ENCODE data around the gene TCERG1L. TPM values are rescaled to one million over a fixed set of nuclear protein-coding genes. Genes with fewer than 3 reads are reported as not detected.
"Not testable (repeated sequence)": the region's sequence is repeated elsewhere in the genome, so short reads cannot be mapped to it uniquely, and the experiment has no call there.

Gene TCERG1L
- total RNA-seq, 2 experiments from 2014 or later = not detected

DNA sequence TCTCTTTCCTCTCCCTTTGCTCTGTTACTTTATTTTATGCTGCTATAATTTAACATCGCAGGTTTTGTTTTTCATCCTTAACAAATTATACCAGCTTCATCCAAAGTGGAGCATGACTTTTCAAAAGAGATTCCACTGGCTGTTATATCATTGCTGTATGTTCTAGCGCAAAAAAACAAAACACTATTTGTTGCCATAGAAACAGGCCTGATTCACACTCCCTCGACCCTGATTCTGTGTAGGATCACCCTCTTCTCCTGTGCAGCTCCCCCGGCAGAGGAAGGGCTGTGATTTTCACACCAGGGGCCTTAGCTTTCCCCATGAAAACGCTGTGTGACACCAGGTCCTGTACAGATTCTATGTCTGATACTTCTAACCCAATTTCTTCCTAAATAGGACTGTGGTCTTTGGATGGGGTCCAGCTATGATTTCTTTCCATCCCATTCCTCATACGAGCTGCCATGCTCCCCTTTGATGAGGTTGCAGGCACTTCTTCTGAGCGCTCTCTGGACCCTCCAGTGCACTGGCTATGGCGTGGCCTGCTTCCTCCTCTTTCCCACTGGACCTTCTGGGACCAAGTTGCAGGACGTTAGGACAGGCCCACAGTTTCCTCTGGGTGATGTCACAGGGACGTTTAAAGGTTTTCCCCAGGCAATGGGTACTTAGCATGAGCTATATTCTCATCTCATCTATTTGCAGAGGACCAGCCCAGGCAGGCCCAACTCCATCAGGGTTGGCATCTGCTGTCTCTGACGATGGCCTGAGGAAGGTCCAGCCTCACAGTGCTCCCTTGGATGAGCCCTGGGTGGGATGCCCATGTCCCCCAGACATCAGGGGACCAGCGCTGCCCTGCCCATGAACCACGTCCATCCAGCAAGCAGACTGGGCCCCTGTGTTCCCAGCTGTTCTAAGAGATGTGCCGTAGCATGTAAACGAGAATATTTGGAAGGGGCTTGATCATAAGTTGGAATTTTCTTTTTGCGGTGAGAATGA is 210.8 kb downstream of the TCERG1L start:
- H3K27me3 Mint-ChIP-seq; H3K27ac Mint-ChIP-seq; H3K9me3 Mint-ChIP-seq; H3K36me3 Mint-ChIP-seq (ENCODE audit: low read depth); POLR2A ChIA-PET; DNase-seq; CTCF ChIA-PET; H3K4me1 Mint-ChIP-seq; H3K4me3 Mint-ChIP-seq: not testable (repeated sequence)

- H3K9me3 Mint-ChIP-seq = no peaks in the 10 kb centered on the region
- no peaks in the 10 kb centered on the region for H3K4me1 Mint-ChIP-seq
- no peaks in the 10 kb centered on the region for H3K27me3 Mint-ChIP-seq
- no peak overlapping the region for H3K4me3 Mint-ChIP-seq
- DNase-seq = no peak
- H3K27ac Mint-ChIP-seq = no peak overlapping the region
- ChIA-PET CTCF (no interaction called here), POLR2A (no interaction called here)
- no peaks in the 10 kb centered on the region for H3K36me3 Mint-ChIP-seq (ENCODE audit: low read depth)
Measured at GRCh38 chr10:131099028-131099726, 212.3 kb downstream of the TCERG1L start.

DNA sequence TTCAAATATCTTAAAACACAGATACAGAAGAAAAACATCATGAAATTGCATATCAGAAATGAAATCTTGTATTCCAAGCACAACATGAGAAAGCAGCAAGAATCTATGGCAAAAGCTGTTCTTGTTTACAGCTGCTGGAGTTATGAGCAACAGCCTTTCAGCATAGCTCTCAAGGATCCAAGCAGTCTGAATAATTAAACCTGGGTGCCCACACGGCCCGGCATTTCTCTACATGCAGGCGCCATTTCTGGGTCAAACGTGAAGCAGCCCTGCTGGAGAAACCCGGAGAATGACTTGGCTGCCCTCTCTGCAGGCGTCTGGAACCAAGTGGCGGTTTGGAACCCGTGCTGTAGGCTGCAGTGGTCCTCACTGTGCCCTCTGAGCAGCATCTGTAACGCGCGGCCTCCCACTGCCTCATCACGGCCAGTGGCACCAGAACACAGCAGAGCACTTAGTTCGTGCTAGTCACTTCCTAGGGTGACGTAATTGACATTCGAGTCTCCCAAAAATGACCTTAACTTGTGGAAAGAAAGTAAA is 213.0 kb downstream of the TCERG1L start:
- DNase-seq = no peak
- Mint-ChIP-seq H3K4me3 (no peak overlapping the region), H3K27me3 (no peaks in the 10 kb centered on the region), H3K27ac (no peak overlapping the region), H3K4me1 (no peaks in the 10 kb centered on the region), H3K36me3 (ENCODE audit: low read depth) (no peaks in the 10 kb centered on the region), H3K9me3 (no peaks in the 10 kb centered on the region)
- POLR2A ChIA-PET = no interaction called here
- CTCF ChIA-PET = no interaction called here

DNA sequence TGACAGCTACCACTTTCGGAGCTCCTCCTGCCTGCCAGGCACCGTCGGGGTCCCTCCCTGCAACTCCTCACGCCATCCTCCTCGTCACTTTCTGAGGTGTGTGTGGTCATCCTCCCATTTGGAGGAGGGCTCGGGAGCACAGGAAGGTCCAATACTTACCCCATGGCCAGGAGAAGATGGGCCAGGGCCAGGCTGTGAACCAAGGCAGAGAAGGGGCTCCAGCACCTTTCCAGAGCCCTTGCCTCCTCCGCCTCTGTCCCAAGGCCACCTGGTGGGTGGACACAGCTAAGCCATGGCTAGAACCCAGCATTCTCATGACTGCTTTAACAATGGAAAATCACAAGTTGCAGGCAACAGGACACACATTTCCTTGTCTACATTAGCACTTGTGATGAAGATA is 215.5 kb downstream of the TCERG1L start:
- no peaks in the 10 kb centered on the region for H3K4me1 Mint-ChIP-seq
- H3K27me3 Mint-ChIP-seq = no peaks in the 10 kb centered on the region
- no peaks in the 10 kb centered on the region for H3K36me3 Mint-ChIP-seq (ENCODE audit: low read depth)
- H3K9me3 Mint-ChIP-seq = no peaks in the 10 kb centered on the region
- no peak overlapping the region for H3K4me3 Mint-ChIP-seq
- H3K27ac Mint-ChIP-seq = no peak overlapping the region
- DNase-seq = no peak
- CTCF ChIA-PET = interaction anchor here (0.7 kb wide), 1 partner anchor 131 kb away, joined by 3 read pairs; no protein-coding TSS in a partner anchor
- POLR2A ChIA-PET = no interaction called here

- no peaks in the 10 kb centered on the region for H3K4me1 Mint-ChIP-seq
- no peak overlapping the region for H3K4me3 Mint-ChIP-seq
- H3K36me3 Mint-ChIP-seq (ENCODE audit: low read depth) = no peaks in the 10 kb centered on the region
- H3K27ac Mint-ChIP-seq = no peak overlapping the region
- no peaks in the 10 kb centered on the region for H3K27me3 Mint-ChIP-seq
- ChIA-PET CTCF (interaction anchor here (1.2 kb wide), 1 partner anchor 11 kb away, joined by 3 read pairs; no protein-coding TSS in a partner anchor), POLR2A (no interaction called here)
- DNase-seq = no peak
- H3K9me3 Mint-ChIP-seq = no peaks in the 10 kb centered on the region
Measured at GRCh38 chr10:131095313-131095580, 216.3 kb downstream of the TCERG1L start.

DNA sequence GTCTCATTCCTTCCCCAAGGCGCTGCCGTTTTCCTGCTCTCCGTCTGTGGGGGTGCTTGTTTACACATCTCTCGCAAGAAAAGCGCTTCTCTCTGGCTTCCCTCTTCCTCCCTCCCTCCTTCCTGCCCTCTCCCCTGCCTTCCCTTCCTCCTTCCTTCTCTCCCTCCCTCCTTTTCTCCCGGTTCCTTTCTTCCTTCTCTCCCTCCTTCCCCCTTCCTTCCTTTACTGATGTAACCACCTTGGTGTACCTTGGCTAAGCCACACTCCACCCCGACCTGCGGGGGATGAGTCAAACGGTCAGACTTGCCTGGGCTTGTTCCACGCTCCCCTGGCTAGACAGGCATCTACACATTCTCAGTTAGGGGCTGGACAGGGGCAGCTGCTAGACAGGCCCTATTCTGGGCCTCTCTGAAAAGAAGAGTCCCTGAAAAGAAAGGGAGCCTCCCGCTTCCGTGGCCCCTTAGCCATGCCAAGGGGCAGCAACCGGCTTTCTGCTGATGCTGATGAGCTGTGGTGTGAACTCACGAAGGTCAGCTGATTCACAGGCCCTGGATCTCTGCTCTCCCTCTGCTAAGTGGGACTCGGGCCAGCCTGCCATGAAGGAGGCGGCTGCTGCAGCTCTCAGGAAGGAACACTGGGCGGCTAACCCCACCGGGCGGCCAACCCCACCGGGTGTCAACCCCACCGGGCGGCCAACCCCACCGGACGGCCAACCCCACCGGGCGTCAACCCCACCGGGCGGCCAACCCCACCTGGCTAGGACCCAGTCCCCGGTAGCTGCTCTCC is 216.8 kb downstream of the TCERG1L start:
- Mint-ChIP-seq H3K27me3 (no peaks in the 10 kb centered on the region), H3K4me3 (no peak overlapping the region), H3K36me3 (ENCODE audit: low read depth) (no peaks in the 10 kb centered on the region), H3K4me1 (no peaks in the 10 kb centered on the region), H3K27ac (no peak overlapping the region), H3K9me3 (no peaks in the 10 kb centered on the region)
- ChIA-PET POLR2A (no interaction called here), CTCF (interaction anchor here (1.2 kb wide), 1 partner anchor 10 kb away, joined by 3 read pairs; no protein-coding TSS in a partner anchor)
- no peak for DNase-seq

- H3K27me3 Mint-ChIP-seq = no peaks in the 10 kb centered on the region
- no peak for DNase-seq
- no peak overlapping the region for H3K4me3 Mint-ChIP-seq
- no peaks in the 10 kb centered on the region for H3K4me1 Mint-ChIP-seq
- no peak overlapping the region for H3K27ac Mint-ChIP-seq
- ChIA-PET CTCF (no interaction called here), POLR2A (no interaction called here)
- H3K9me3 Mint-ChIP-seq = no peaks in the 10 kb centered on the region
- no peaks in the 10 kb centered on the region for H3K36me3 Mint-ChIP-seq (ENCODE audit: low read depth)
Measured at GRCh38 chr10:131093795-131094366, 217.6 kb downstream of the TCERG1L start.

DNA sequence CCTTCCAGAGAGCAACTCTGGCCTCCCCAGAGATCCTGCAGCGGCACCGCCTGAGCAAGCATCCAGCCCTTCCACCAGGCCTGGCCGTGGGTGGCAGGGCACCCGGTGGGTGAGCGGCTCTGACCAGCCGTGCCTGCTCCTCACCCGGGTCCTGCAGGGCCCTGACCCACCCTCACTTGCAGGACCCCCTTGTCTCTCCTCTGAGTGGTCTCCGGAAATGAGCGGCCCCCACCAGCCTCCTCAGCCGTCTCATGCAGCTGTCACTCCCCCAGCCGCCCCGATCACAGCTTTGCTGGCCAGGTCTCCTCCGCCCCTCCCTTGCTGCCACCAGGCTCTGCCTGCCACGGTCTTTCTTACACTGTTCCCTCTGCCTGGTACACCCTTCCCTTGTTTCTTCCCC is 218.2 kb downstream of the TCERG1L start:
- Mint-ChIP-seq H3K9me3 (no peaks in the 10 kb centered on the region), H3K4me1 (no peaks in the 10 kb centered on the region), H3K27ac (no peak overlapping the region), H3K36me3 (ENCODE audit: low read depth) (no peaks in the 10 kb centered on the region), H3K27me3 (no peaks in the 10 kb centered on the region), H3K4me3 (no peak overlapping the region)
- ChIA-PET CTCF (no interaction called here), POLR2A (no interaction called here)
- no peak for DNase-seq

DNA sequence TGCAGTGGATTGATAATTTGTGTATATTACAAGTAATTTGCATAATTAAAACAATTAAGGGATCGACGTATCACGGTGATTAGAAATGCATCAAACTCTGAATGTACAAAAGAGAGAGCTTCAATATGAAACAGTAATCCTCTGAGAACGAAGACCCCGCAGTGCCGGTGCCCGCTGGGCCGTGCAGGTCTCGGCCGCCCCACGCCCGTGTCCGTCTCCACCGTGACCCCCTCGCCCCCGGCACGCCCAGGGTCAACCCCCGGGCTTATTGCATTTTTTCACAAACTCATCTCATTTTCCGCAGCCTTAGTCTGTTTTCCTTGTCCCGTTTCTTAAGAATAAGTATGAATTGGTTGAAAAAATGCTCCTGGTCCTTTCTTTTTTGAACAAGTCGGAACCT is 218.6 kb downstream of the TCERG1L start:
- Mint-ChIP-seq H3K27ac (no peak overlapping the region), H3K9me3 (no peaks in the 10 kb centered on the region)
- CTCF ChIA-PET = no interaction called here

DNA sequence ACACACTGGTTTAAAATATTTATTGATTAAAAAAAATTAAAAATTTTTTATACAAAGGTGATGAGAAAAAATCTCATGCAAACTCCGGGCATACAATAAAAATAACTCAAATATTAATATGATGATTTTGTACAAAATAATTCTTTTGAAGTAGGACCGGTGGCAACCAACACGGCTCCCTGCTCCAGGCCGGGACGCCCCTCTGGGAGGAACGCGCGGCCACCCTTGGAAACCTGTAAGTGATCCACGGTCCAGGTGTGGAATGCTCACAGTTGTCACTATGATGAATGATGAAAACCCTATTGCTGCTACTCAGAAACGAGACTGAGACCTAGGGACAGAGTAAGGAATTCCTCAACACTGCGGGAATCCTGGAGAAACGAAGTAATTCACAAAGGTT is 219.1 kb downstream of the TCERG1L start:
- Mint-ChIP-seq H3K36me3 (ENCODE audit: low read depth) (no peaks in the 10 kb centered on the region), H3K27ac (no peak overlapping the region), H3K4me1 (no peaks in the 10 kb centered on the region), H3K9me3 (no peaks in the 10 kb centered on the region), H3K27me3 (no peaks in the 10 kb centered on the region), H3K4me3 (no peak overlapping the region)
- CTCF ChIA-PET = no interaction called here
- POLR2A ChIA-PET = no interaction called here
- DNase-seq = no peak

More for the DNA sequence above, 218.6 kb downstream of the TCERG1L start:
- no peak for DNase-seq
- POLR2A ChIA-PET = no interaction called here
- no peaks in the 10 kb centered on the region for H3K36me3 Mint-ChIP-seq (ENCODE audit: low read depth)
- no peaks in the 10 kb centered on the region for H3K4me1 Mint-ChIP-seq
- no peak overlapping the region for H3K4me3 Mint-ChIP-seq
- H3K27me3 Mint-ChIP-seq = no peaks in the 10 kb centered on the region

DNA sequence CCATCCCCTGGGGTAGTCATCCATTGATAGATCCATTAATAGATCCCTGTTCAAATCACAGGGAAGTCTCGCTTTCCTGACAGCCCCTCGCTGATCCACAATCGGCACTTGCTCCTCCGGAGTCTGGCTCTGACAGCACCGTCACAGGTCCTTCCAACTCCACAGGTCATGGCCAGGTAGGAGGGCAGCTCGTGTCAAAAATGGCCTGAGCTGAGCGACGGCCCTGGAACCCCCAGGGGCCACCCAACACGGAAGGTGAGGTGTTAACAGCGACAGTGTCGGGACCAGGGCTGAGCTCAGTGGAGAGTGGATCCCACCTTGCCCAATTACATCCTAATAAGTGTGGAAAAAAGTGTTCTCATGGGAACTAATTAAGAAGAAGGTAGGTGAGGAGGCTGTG is 219.8 kb downstream of the TCERG1L start:
- H3K27me3 Mint-ChIP-seq = no peaks in the 10 kb centered on the region
- H3K4me1 Mint-ChIP-seq = no peaks in the 10 kb centered on the region
- H3K4me3 Mint-ChIP-seq = no peak overlapping the region
- DNase-seq = no peak
- H3K36me3 Mint-ChIP-seq (ENCODE audit: low read depth) = no peaks in the 10 kb centered on the region
- POLR2A ChIA-PET = no interaction called here
- CTCF ChIA-PET = interaction anchor here (1.0 kb wide), 1 partner anchor 43 kb away, joined by 3 read pairs; no protein-coding TSS in a partner anchor
- no peak overlapping the region for H3K27ac Mint-ChIP-seq
- H3K9me3 Mint-ChIP-seq = no peaks in the 10 kb centered on the region

- ChIA-PET POLR2A (no interaction called here), CTCF (interaction anchor here (1.0 kb wide), 1 partner anchor 44 kb away, joined by 3 read pairs; no protein-coding TSS in a partner anchor)
- H3K36me3 Mint-ChIP-seq (ENCODE audit: low read depth) = no peaks in the 10 kb centered on the region
- no peak overlapping the region for H3K27ac Mint-ChIP-seq
- no peaks in the 10 kb centered on the region for H3K9me3 Mint-ChIP-seq
- H3K4me1 Mint-ChIP-seq = no peaks in the 10 kb centered on the region
- no peak for DNase-seq
- no peaks in the 10 kb centered on the region for H3K27me3 Mint-ChIP-seq
- H3K4me3 Mint-ChIP-seq = no peak overlapping the region
Measured at GRCh38 chr10:131090761-131091661, 220.5 kb downstream of the TCERG1L start.

All from activated CD4-positive, alpha-beta T cell treated with anti-CD3 and anti-CD28 coated beads, Interleukin-2, amount 10 ng/mL, durations not matched to agents 7 days and 5 days (primary cell).